Cardiac muscle cell (in vitro differentiated cells and primary cell): ENCODE measurements around the gene FRAS1. TPM values are rescaled to one million over a fixed set of nuclear protein-coding genes. Genes with fewer than 3 reads are reported as not detected.

Source experiments
- DNase-seq, 2 donors: peaks; one replicate each; pipeline versions ENCODE4 v3.0.0 to v3.0.0-alpha.2; 2010 to 2017; ENCODE audit warnings: low read depth in 1 of 2, low spot score in 1 of 2
- H3K27ac ChIP-seq: fragments of 200-600 bp; sonication (generic); 2 replicates; pipeline ENCODE4 v1.5.1; 2016
- H3K27me3 ChIP-seq: fragments of 200-600 bp; sonication (generic); 2 replicates; pipeline ENCODE4 v1.6.0; 2016; ENCODE audit warnings: control low read depth
- H3K36me3 ChIP-seq: fragments of 200-600 bp; sonication (generic); 2 replicates; pipeline ENCODE4 v1.5.1; 2016; ENCODE audit warnings: control low read depth
- H3K4me1 ChIP-seq: fragments of 200-600 bp; sonication (generic); 2 replicates; pipeline ENCODE4 v1.8.1; 2017; ENCODE audit warnings: low read depth, mild to moderate bottlenecking, mixed run types
- H3K4me3 ChIP-seq: fragments of 200-600 bp; sonication (generic); 2 replicates; pipeline ENCODE4 v1.5.1; 2016; ENCODE audit warnings: mild to moderate bottlenecking
- H3K9me3 ChIP-seq: fragments of 200-600 bp; sonication (generic); 2 replicates; pipeline ENCODE4 v1.5.1; 2017; ENCODE audit warnings: low read depth, mild to moderate bottlenecking, control low read depth
- CTCF ChIP-seq: IDR thresholded peaks from 2 replicates; pipeline ENCODE4 v1.5.1; 2012; ENCODE audit warnings: low read depth, mild to moderate bottlenecking, low read length
- polyA plus RNA-seq: library from polyadenylated mRNA; unstranded; fragments of >200 nt; fragmentation: Nextera tagmentation; extraction: Ambion mirVana; gene quantifications from 2 replicates; pipeline ENCODE4 v1.2.1, GENCODE V29; 2016
- total RNA-seq: library from RNA; depleted of rRNA; stranded (reverse); fragments of >200 nt; gene quantifications from 2 replicates; pipeline ENCODE4 v1.2.3, GENCODE V29; 2016

The FRAS1 gene
- total and polyA plus RNA-seq, 2 experiments from 2014 or later: 4.4 to 20.4 TPM

- H3K36me3 ChIP-seq: no peaks in the 10 kb centered on the region
- no peak overlapping the region for H3K4me3 ChIP-seq
- TF ChIP-seq CTCF: no peak
Observed at GRCh38 chr4:78149751-78150542, 92.8 kb downstream of the FRAS1 start.

DNA sequence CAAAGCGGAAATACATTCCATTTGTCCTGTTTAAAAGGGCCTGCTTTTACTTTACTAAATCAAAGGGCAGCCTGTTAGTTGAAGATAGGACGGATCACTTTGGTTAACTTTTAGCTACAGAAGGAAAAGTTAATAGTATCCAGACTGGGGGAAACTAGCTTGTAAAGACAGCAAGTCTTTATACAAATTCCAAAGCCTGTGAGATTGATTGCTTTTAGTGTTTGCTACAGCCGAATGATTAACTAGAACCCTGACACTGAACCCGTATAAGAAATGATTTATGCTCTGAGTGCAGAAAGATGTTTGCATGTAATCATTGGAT is 93.4 kb downstream of the FRAS1 start:
- Histone ChIP-seq H3K27ac (peak overlapping the region; percentile 71), H3K4me3 (no peak overlapping the region), H3K4me1 (peaks cover 13% of the 10 kb centered on the region), H3K27me3 (no peaks in the 10 kb centered on the region), H3K36me3 (no peaks in the 10 kb centered on the region), H3K9me3 (no peaks in the 10 kb centered on the region)
- DNase-seq: no peak
- no peak for TF ChIP-seq CTCF

More at GRCh38 chr4:78149751-78150542, 92.8 kb downstream of the FRAS1 start:
- no peaks in the 10 kb centered on the region for H3K9me3 ChIP-seq
- H3K27me3 ChIP-seq: no peaks in the 10 kb centered on the region
- DNase-seq: peak in 1 of 2 donors; percentile 31
- H3K4me1 ChIP-seq: peaks cover 13% of the 10 kb centered on the region
- H3K27ac ChIP-seq: peak overlapping the region; percentile 71

DNA sequence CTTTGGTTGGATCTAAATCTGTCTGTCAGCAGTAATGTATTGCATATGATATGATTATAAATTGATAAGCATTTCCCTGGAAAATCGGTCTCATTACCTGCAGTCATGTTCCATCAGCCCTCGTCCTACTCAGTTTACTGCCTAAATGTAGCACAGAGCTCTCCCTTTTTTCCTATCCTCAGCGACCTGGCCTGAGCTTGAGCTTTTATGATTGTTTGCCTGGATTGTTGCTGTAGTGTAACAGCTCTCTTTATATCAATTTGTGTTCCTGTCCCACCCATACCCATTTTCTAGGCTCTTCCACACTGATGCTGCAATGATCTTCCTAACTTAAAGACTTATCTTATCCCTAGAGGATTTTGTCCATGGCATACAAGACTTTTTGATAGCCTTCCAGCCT is 95.7 kb downstream of the FRAS1 start:
- no peak overlapping the region for H3K4me3 ChIP-seq
- no peaks in the 10 kb centered on the region for H3K27me3 ChIP-seq
- H3K36me3 ChIP-seq: no peaks in the 10 kb centered on the region
- H3K27ac ChIP-seq: no peak overlapping the region
- no peak for DNase-seq
- H3K4me1 ChIP-seq: peaks cover 13% of the 10 kb centered on the region
- TF ChIP-seq CTCF: no peak
- H3K9me3 ChIP-seq: no peaks in the 10 kb centered on the region

- H3K36me3 ChIP-seq: no peaks in the 10 kb centered on the region
- peaks cover 10% of the 10 kb centered on the region for H3K4me1 ChIP-seq
- no peak overlapping the region for H3K4me3 ChIP-seq
- TF ChIP-seq CTCF: no peak
- no peak overlapping the region for H3K27ac ChIP-seq
- H3K9me3 ChIP-seq: no peaks in the 10 kb centered on the region
- no peak for DNase-seq
- H3K27me3 ChIP-seq: no peaks in the 10 kb centered on the region
Observed at GRCh38 chr4:78154972-78155590, 98.0 kb downstream of the FRAS1 start.

DNA sequence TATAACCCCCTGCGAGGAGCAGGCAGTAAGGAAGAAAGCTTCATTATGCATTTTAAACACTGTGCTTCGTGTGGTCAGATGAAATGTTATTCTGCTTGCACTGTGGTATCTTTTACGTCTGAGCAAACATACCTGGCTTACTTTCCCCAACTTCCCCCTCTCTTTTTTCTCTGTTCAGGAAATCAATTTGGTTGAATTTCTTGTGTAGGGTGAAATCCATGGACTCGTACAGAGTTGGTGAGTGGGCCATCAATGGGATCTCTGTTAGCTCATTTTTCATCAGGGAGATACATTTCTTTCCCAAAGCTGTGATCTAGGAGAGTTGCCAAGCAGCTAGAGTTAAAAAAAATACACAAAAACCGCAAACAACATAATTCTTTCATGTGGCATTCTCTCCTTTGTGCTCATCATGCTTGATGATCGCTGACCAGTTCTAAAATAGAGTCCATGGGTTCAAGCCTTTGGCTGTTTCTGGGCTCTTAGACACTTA is 98.5 kb downstream of the FRAS1 start:
- Histone ChIP-seq H3K9me3 (no peaks in the 10 kb centered on the region), H3K4me3 (no peak overlapping the region), H3K4me1 (peaks cover 7% of the 10 kb centered on the region), H3K36me3 (no peaks in the 10 kb centered on the region), H3K27me3 (no peaks in the 10 kb centered on the region), H3K27ac (no peak overlapping the region)
- TF ChIP-seq CTCF: no peak
- peak in 1 of 2 donors; percentile 57 for DNase-seq
